Measurements from ENCODE around the gene RCAN1. TPM values are rescaled to one million over a fixed set of nuclear protein-coding genes. Genes with fewer than 3 reads are reported as not detected.
"Not testable (repeated sequence)": the region's sequence is repeated elsewhere in the genome, so short reads cannot be mapped to it uniquely, and the experiment has no call there.

Gene RCAN1
- total RNA-seq, 1 experiment from 2014 or later, result 2.5 TPM

DNA sequence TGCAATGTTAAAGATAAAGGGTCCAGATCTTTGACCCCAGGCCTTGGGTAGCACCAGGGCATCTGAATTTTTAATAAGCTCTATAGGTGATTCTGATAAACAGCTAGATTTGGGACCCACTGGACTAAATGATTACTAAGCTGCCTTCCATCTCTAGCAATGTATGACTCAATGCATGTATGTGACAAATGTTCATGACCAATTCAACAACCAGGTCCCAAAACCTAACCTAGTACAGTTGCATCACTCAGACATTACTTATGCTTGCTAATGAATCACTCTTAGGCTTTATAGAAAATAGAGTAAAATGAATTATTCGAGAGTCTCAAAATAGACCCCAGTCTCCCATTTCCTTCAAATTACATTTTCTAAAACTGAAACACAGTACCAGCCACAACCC lies 35.5 kb downstream of the RCAN1 start:
- H3K27me3 ChIP-seq (ENCODE audit: low read length), result no peaks in the 10 kb centered on the region
- H3K4me1 ChIP-seq (ENCODE audit: low read length), result no peaks in the 10 kb centered on the region
- H3K36me3 ChIP-seq (ENCODE audit: insufficient read depth, low read length), result no peaks in the 10 kb centered on the region
- H3K4me2 ChIP-seq (ENCODE audit: low read depth, low read length, poor library complexity, severe bottlenecking), result no peak overlapping the region
- no peak for DNase-seq
- no peak overlapping the region for H2AFZ ChIP-seq (ENCODE audit: low read length)
- H3K9me3 ChIP-seq (ENCODE audit: low read length), result no peaks in the 10 kb centered on the region
- H3K27ac ChIP-seq (ENCODE audit: low read length), result no peak overlapping the region
- H3K9me2 ChIP-seq (replicated peaks; ENCODE audit: insufficient read depth, low read length), result no peaks in the 10 kb centered on the region
- no peak overlapping the region for H3K4me3 ChIP-seq (ENCODE audit: low read length)
- peaks cover 4% of the 10 kb centered on the region; the same call in 1 of the 2 replicates for H4K20me1 ChIP-seq (ENCODE audit: insufficient read depth, low read depth, low read length)
- no peaks in the 10 kb centered on the region for H3K79me2 ChIP-seq (ENCODE audit: low read length)
- no peak overlapping the region for H3K9ac ChIP-seq (ENCODE audit: low read length)

DNA sequence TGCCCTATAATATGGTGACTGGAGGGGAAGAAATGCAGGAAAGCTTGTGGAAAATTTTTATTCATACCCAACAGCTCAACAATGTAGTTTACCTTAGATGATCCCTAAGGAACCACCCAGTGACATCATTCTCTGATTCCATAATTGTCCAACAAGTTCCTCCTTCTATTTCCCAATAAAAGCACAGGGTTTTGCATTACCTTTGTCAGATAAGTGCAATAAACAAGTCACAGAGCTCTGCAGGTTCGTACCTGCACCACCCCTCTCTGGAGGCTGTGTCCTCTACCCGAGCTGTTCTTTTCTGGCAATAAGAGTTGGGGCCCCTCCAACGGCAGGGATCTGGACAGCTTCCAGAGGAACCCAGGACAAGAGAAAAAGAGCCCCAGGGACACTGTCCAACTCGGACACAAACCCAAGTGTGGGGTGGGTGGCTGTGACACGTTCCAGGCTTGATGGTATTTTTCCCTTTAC lies 38.8 kb downstream of the RCAN1 start:
- Histone ChIP-seq H3K27me3 (ENCODE audit: low read length) (no peaks in the 10 kb centered on the region), H3K9ac (ENCODE audit: low read length) (no peak overlapping the region), H3K9me3 (ENCODE audit: low read length) (no peaks in the 10 kb centered on the region), H4K20me1 (ENCODE audit: insufficient read depth, low read depth, low read length) (no peaks in the 10 kb centered on the region), H3K27ac (ENCODE audit: low read length) (no peak overlapping the region), H3K79me2 (ENCODE audit: low read length) (no peaks in the 10 kb centered on the region), H3K9me2 (replicated peaks; ENCODE audit: insufficient read depth, low read length) (no peaks in the 10 kb centered on the region), H3K36me3 (ENCODE audit: insufficient read depth, low read length) (no peaks in the 10 kb centered on the region), H3K4me3 (ENCODE audit: low read length) (no peak overlapping the region), H3K4me1 (ENCODE audit: low read length) (no peaks in the 10 kb centered on the region), H2AFZ (ENCODE audit: low read length) (no peak overlapping the region), H3K4me2 (ENCODE audit: low read depth, low read length, poor library complexity, severe bottlenecking) (no peak overlapping the region)
- no peak for DNase-seq

GRCh38 chr21:34574601-34575529 lies 40.0 kb downstream of the RCAN1 start:
- H3K9me3 ChIP-seq (ENCODE audit: low read length), result no peaks in the 10 kb centered on the region
- H3K9ac ChIP-seq (ENCODE audit: low read length), result no peak overlapping the region
- no peaks in the 10 kb centered on the region for H4K20me1 ChIP-seq (ENCODE audit: insufficient read depth, low read depth, low read length)
- H3K79me2 ChIP-seq (ENCODE audit: low read length), result no peaks in the 10 kb centered on the region
- H3K27me3 ChIP-seq (ENCODE audit: low read length), result no peaks in the 10 kb centered on the region
- no peak for DNase-seq
- H2AFZ ChIP-seq (ENCODE audit: low read length), result no peak overlapping the region
- H3K36me3 ChIP-seq (ENCODE audit: insufficient read depth, low read length), result no peaks in the 10 kb centered on the region
- no peaks in the 10 kb centered on the region for H3K9me2 ChIP-seq (replicated peaks; ENCODE audit: insufficient read depth, low read length)
- no peaks in the 10 kb centered on the region for H3K4me1 ChIP-seq (ENCODE audit: low read length)
- H3K4me3 ChIP-seq (ENCODE audit: low read length), result no peak overlapping the region
- H3K4me2 ChIP-seq (ENCODE audit: low read depth, low read length, poor library complexity, severe bottlenecking), result no peak overlapping the region
- no peak overlapping the region for H3K27ac ChIP-seq (ENCODE audit: low read length)

DNA sequence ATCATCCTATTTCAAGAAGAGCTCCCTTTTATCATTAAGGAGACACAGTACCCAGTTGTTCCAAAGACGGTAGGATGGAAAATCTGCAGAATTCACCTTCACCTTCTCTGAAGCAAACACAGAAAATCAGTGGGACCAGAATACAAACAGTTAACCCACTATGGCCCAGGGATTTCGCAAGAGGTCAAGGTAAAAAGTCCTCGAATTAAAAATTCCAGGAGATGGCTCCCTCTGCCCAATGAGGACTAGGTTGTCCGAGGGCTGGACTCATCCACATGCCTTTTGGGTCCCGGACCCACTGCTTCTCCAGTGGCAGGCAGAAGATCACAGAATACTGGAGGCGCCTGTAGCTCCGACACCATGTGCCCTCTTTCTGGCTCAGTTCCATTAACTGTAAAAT lies 42.9 kb downstream of the RCAN1 start:
- no peak overlapping the region for H3K4me2 ChIP-seq (ENCODE audit: low read depth, low read length, poor library complexity, severe bottlenecking)

GRCh38 chr21:34570313-34570712 lies 44.6 kb downstream of the RCAN1 start:
- H3K9me2 ChIP-seq (replicated peaks; ENCODE audit: insufficient read depth, low read length), result no peaks in the 10 kb centered on the region
- H3K27me3 ChIP-seq (ENCODE audit: low read length), result no peaks in the 10 kb centered on the region
- peaks cover 7% of the 10 kb centered on the region; the same call in 1 of the 2 replicates for H3K4me1 ChIP-seq (ENCODE audit: low read length)
- no peak overlapping the region for H3K27ac ChIP-seq (ENCODE audit: low read length)
- no peak overlapping the region for H3K4me2 ChIP-seq (ENCODE audit: low read depth, low read length, poor library complexity, severe bottlenecking)
- no peaks in the 10 kb centered on the region for H3K9me3 ChIP-seq (ENCODE audit: low read length)
- H3K79me2 ChIP-seq (ENCODE audit: low read length), result no peaks in the 10 kb centered on the region
- no peak overlapping the region for H3K9ac ChIP-seq (ENCODE audit: low read length)
- H3K4me3 ChIP-seq (ENCODE audit: low read length), result no peak overlapping the region
- no peak for DNase-seq
- H3K36me3 ChIP-seq (ENCODE audit: insufficient read depth, low read length), result no peaks in the 10 kb centered on the region
- no peaks in the 10 kb centered on the region; the same call in 1 of the 2 replicates for H4K20me1 ChIP-seq (ENCODE audit: insufficient read depth, low read depth, low read length)
- H2AFZ ChIP-seq (ENCODE audit: low read length), result no peak overlapping the region

More for the DNA sequence above, 42.9 kb downstream of the RCAN1 start:
- Histone ChIP-seq H3K4me3 (ENCODE audit: low read length) (no peak overlapping the region), H3K9ac (ENCODE audit: low read length) (no peak overlapping the region), H2AFZ (ENCODE audit: low read length) (no peak overlapping the region), H4K20me1 (ENCODE audit: insufficient read depth, low read depth, low read length) (no peaks in the 10 kb centered on the region), H3K27me3 (ENCODE audit: low read length) (no peaks in the 10 kb centered on the region), H3K27ac (ENCODE audit: low read length) (no peak overlapping the region), H3K9me3 (ENCODE audit: low read length) (no peaks in the 10 kb centered on the region), H3K36me3 (ENCODE audit: insufficient read depth, low read length) (no peaks in the 10 kb centered on the region), H3K4me1 (ENCODE audit: low read length) (peaks cover 7% of the 10 kb centered on the region; the same call in 1 of the 2 replicates), H3K9me2 (replicated peaks; ENCODE audit: insufficient read depth, low read length) (no peaks in the 10 kb centered on the region), H3K79me2 (ENCODE audit: low read length) (no peaks in the 10 kb centered on the region)
- no peak for DNase-seq

- Histone ChIP-seq H3K9ac (ENCODE audit: low read length) (no peak overlapping the region), H3K4me1 (ENCODE audit: low read length) (peaks cover 7% of the 10 kb centered on the region; the same call in 1 of the 2 replicates), H3K36me3 (ENCODE audit: insufficient read depth, low read length) (no peaks in the 10 kb centered on the region), H3K4me2 (ENCODE audit: low read depth, low read length, poor library complexity, severe bottlenecking) (no peak overlapping the region), H4K20me1 (ENCODE audit: insufficient read depth, low read depth, low read length) (no peaks in the 10 kb centered on the region; the same call in 1 of the 2 replicates), H3K79me2 (ENCODE audit: low read length) (no peaks in the 10 kb centered on the region), H2AFZ (ENCODE audit: low read length) (no peak overlapping the region), H3K9me2 (replicated peaks; ENCODE audit: insufficient read depth, low read length) (no peaks in the 10 kb centered on the region), H3K4me3 (ENCODE audit: low read length) (no peak overlapping the region), H3K9me3 (ENCODE audit: low read length) (no peaks in the 10 kb centered on the region), H3K27ac (ENCODE audit: low read length) (no peak overlapping the region), H3K27me3 (ENCODE audit: low read length) (no peaks in the 10 kb centered on the region)
- DNase-seq, result no peak
Observed at GRCh38 chr21:34569381-34569979, 45.4 kb downstream of the RCAN1 start.

DNA sequence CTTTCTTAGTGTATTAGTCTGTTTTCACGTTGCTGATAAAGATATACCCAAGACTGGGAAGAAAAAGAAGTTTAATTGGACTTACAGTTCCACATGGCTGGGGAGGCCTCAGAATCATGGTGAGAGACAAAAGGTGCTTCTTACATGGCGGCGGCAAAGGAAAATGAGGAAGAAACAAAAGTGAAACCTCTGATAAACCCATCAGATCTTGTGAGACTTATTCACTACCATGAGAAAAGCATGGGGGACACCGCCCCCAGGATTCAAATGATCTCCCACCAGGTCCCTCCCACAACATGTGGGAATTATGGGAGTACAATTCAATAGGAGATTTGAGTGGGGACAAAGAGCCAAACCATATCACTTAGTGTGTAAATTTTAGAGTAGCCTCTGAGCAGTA lies 46.1 kb downstream of the RCAN1 start:
- not testable (repeated sequence) for H4K20me1 ChIP-seq (ENCODE audit: insufficient read depth, low read depth, low read length); DNase-seq; H3K4me1 ChIP-seq (ENCODE audit: low read length); H3K27ac ChIP-seq (ENCODE audit: low read length); H3K9me2 ChIP-seq (replicated peaks; ENCODE audit: insufficient read depth, low read length); H3K4me2 ChIP-seq (ENCODE audit: low read depth, low read length, poor library complexity, severe bottlenecking); H3K4me3 ChIP-seq (ENCODE audit: low read length); H3K9ac ChIP-seq (ENCODE audit: low read length); H2AFZ ChIP-seq (ENCODE audit: low read length); H3K79me2 ChIP-seq (ENCODE audit: low read length); H3K9me3 ChIP-seq (ENCODE audit: low read length); H3K36me3 ChIP-seq (ENCODE audit: insufficient read depth, low read length); H3K27me3 ChIP-seq (ENCODE audit: low read length)

- no peaks in the 10 kb centered on the region; the same call in 1 of the 2 replicates for H4K20me1 ChIP-seq (ENCODE audit: insufficient read depth, low read depth, low read length)
- H3K9me2 ChIP-seq (replicated peaks; ENCODE audit: insufficient read depth, low read length), result no peaks in the 10 kb centered on the region
- no peaks in the 10 kb centered on the region for H3K27me3 ChIP-seq (ENCODE audit: low read length)
- H3K9ac ChIP-seq (ENCODE audit: low read length), result no peak overlapping the region
- H3K27ac ChIP-seq (ENCODE audit: low read length), result no peak overlapping the region
- peaks cover 7% of the 10 kb centered on the region; the same call in 1 of the 2 replicates for H3K4me1 ChIP-seq (ENCODE audit: low read length)
- H3K36me3 ChIP-seq (ENCODE audit: insufficient read depth, low read length), result no peaks in the 10 kb centered on the region
- H3K4me3 ChIP-seq (ENCODE audit: low read length), result no peak overlapping the region
- H3K9me3 ChIP-seq (ENCODE audit: low read length), result no peaks in the 10 kb centered on the region
- H3K79me2 ChIP-seq (ENCODE audit: low read length), result no peaks in the 10 kb centered on the region
- no peak overlapping the region for H2AFZ ChIP-seq (ENCODE audit: low read length)
- no peak for DNase-seq
- no peak overlapping the region for H3K4me2 ChIP-seq (ENCODE audit: low read depth, low read length, poor library complexity, severe bottlenecking)
Observed at GRCh38 chr21:34567604-34568155, 47.2 kb downstream of the RCAN1 start.

All from Karpas-422 (cell line).